ENCODE results near the gene SMIM11.
"Not testable (repeated sequence)": the region's sequence is repeated elsewhere in the genome, so short reads cannot be mapped to it uniquely, and the experiment has no call there.

Gene SMIM11

DNA sequence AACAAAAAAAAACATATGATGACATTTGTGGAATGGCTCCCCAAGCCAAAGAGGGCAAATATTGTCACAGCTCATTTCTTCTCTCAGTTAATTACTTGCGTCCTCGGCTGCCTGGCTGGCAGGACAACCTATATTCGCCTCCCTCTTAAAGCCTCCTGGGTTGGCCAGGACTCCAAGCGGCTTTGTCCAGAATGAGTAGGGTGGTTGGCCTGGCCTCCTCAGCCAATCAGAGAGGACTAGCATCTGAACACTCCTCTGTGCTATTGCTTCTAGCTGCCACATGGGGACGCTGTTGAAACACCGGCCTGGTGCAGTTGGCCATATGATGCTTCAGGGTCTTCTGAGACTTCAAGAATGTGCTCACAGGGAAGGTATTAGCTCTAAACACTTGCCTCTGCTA is 53.1 kb downstream of the SMIM11 start:
- not testable (repeated sequence) for DNase-seq

DNA sequence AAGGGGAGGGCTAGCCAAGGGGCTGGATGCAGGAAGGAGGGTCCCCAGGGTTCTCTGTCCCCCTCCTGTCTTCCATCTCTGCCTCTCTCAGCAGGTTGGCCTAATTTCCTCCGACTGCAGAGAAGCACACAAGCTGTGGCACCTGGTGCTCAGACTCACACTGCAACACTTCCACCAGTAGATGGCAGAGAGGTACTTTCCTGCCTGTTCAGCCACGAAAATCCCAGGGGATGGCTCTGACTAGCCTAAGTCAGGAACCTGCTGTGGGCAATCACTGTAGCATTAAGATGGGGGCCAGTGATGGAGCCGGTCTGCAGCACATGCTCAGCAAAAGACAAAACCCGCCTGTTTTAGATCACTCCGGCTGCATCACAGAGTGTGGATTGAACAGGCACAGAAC is 54.4 kb downstream of the SMIM11 start:
- not testable (repeated sequence) for DNase-seq
